Measurements from ENCODE around the gene BIVM. TPM values are rescaled to one million over a fixed set of nuclear protein-coding genes. Genes with fewer than 3 reads are reported as not detected.

Gene BIVM
- total and polyA plus RNA-seq, 2 of the 4 experiments (the other 2 are of a cell fraction) = 7.2 to 12.2 TPM

DNA sequence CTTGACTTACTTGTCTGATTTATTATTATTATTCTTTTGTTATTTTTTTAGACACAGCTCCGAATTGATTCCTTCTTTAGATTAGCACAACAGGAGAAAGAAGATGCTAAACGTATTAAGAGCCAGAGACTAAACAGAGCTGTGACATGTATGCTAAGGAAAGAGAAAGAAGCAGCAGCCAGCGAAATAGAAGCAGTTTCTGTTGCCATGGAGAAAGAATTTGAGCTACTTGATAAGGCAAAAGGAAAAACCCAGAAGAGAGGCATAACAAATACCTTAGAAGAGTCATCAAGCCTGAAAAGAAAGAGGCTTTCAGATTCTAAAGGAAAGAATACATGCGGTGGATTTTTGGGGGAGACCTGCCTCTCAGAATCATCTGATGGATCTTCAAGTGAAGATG lies 76.3 kb downstream of the BIVM start:
- Histone ChIP-seq H4K5ac (ENCODE audit: low read depth, low read length) (no peak overlapping the region), H3K4me3 (ENCODE audit: insufficient read depth, low read depth, low read length) (no peak overlapping the region), H3K4me2 (ENCODE audit: low read depth, low read length) (no peak overlapping the region), H3K56ac (ENCODE audit: extremely low read depth, insufficient read depth, low read length) (no peak overlapping the region), H3K9ac (ENCODE audit: low read depth, low read length) (no peak overlapping the region), H2BK20ac (ENCODE audit: low read depth, low read length) (no peak overlapping the region), H2AK9ac (replicated peaks; ENCODE audit: low read depth, low read length, poor library complexity) (no peak overlapping the region), H4K20me1 (ENCODE audit: insufficient read depth, low read length) (peaks cover 8% of the 10 kb centered on the region; the same call in 1 of the 2 replicates), H3K23ac (ENCODE audit: low read depth, low read length) (no peak overlapping the region), H3K27me3 (ENCODE audit: control insufficient read depth, insufficient read depth, low read length) (no peaks in the 10 kb centered on the region), H3K79me1 (ENCODE audit: low read depth in 1 of 2, low read length in 2 of 2) (peaks cover 0 to 6% of the 10 kb centered on the region in 2 experiments; a peak in 2 of 4 replicates), H2BK15ac (ENCODE audit: low read depth, low read length) (no peak overlapping the region), H3K36me3 (ENCODE audit: control insufficient read depth, insufficient read depth, low read length) (peaks cover 19% of the 10 kb centered on the region), H2BK5ac (ENCODE audit: low read depth, low read length, poor library complexity, severe bottlenecking) (no peak overlapping the region), H2BK120ac (ENCODE audit: low read depth, low read length) (no peak overlapping the region), H3K27ac (ENCODE audit: insufficient read depth, low read length) (no peak overlapping the region), H4K91ac (ENCODE audit: insufficient read depth, low read depth, low read length) (no peak overlapping the region), H3K18ac (ENCODE audit: low read depth, low read length) (no peak overlapping the region), H2AK5ac (ENCODE audit: low read depth, low read length) (no peak overlapping the region), H3K9me1 (ENCODE audit: insufficient read depth, low read length) (no peaks in the 10 kb centered on the region; the same call in 1 of the 2 replicates), H4K8ac (ENCODE audit: low read depth in 2 of 2, low read length in 2 of 2) (no peak overlapping the region), H3K14ac (replicated peaks; ENCODE audit: low read depth, low read length) (no peak overlapping the region), H2AFZ (replicated peaks; ENCODE audit: low read length, poor library complexity) (no peak overlapping the region), H3K9me3 (ENCODE audit: control insufficient read depth, insufficient read depth, low read length) (no peaks in the 10 kb centered on the region), H3K4me1 (ENCODE audit: control insufficient read depth, insufficient read depth, low read length) (peaks cover 7% of the 10 kb centered on the region), H3K4ac (ENCODE audit: low read depth, low read length) (no peak overlapping the region)
- intact Hi-C loops (cut with micrococcal nuclease) = no loop called here
- POLR2A ChIA-PET (ENCODE audit: unreplicated experiment) = no interaction called here
- dilution Hi-C loops (cut with HindIII; ENCODE audit: low sequenced_read_pairs, unreplicated experiment) = no loop called here
- no peak for ATAC-seq (ENCODE audit: low read depth)
- CTCF ChIA-PET = no interaction called here
- in situ Hi-C loops (cut with MboI; ENCODE audit: low sequenced_read_pairs) = no loop called here
- WGBS, 2 experiments (ENCODE audit: extremely low coverage in 2 of 2, insufficient read length in 1 of 2) = no CpG with 5 or more reads among the region's 4 CpGs
- TSS peak; percentile 94 for BruUV-seq (replicated peaks)
- TF ChIP-seq POLR2A (IDR thresholded peaks at IDR 0.05; ENCODE audit: low read depth, low read length) = no peak
- TF ChIP-seq, protein P1, sequence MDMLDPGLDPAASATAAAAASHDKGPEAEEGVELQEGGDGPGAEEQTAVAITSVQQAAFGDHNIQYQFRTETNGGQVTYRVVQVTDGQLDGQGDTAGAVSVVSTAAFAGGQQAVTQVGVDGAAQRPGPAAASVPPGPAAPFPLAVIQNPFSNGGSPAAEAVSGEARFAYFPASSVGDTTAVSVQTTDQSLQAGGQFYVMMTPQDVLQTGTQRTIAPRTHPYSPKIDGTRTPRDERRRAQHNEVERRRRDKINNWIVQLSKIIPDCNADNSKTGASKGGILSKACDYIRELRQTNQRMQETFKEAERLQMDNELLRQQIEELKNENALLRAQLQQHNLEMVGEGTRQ (IDR thresholded peaks at IDR 0.05; ENCODE audit: low read depth, low read length) = no peak
- TF ChIP-seq, protein P2, sequence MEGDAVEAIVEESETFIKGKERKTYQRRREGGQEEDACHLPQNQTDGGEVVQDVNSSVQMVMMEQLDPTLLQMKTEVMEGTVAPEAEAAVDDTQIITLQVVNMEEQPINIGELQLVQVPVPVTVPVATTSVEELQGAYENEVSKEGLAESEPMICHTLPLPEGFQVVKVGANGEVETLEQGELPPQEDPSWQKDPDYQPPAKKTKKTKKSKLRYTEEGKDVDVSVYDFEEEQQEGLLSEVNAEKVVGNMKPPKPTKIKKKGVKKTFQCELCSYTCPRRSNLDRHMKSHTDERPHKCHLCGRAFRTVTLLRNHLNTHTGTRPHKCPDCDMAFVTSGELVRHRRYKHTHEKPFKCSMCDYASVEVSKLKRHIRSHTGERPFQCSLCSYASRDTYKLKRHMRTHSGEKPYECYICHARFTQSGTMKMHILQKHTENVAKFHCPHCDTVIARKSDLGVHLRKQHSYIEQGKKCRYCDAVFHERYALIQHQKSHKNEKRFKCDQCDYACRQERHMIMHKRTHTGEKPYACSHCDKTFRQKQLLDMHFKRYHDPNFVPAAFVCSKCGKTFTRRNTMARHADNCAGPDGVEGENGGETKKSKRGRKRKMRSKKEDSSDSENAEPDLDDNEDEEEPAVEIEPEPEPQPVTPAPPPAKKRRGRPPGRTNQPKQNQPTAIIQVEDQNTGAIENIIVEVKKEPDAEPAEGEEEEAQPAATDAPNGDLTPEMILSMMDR (conservative IDR thresholded peaks at IDR 0.05; ENCODE audit: low read depth, low read length) = no peak
- TF ChIP-seq SMC3 (IDR thresholded peaks at IDR 0.05; ENCODE audit: low read depth, low read length) = no peak
- TF ChIP-seq RAD21 (IDR thresholded peaks at IDR 0.05; ENCODE audit: low read length) = no peak
- no peak for TF ChIP-seq MAFK (IDR thresholded peaks at IDR 0.05; ENCODE audit: low read depth, low read length)
- TF ChIP-seq RCOR1 (IDR thresholded peaks at IDR 0.05; ENCODE audit: insufficient replicate concordance, low read length) = no peak
- no peak for TF ChIP-seq MXI1 (IDR thresholded peaks at IDR 0.05; ENCODE audit: borderline replicate concordance, low read depth, low read length)
- TF ChIP-seq, protein P3, sequence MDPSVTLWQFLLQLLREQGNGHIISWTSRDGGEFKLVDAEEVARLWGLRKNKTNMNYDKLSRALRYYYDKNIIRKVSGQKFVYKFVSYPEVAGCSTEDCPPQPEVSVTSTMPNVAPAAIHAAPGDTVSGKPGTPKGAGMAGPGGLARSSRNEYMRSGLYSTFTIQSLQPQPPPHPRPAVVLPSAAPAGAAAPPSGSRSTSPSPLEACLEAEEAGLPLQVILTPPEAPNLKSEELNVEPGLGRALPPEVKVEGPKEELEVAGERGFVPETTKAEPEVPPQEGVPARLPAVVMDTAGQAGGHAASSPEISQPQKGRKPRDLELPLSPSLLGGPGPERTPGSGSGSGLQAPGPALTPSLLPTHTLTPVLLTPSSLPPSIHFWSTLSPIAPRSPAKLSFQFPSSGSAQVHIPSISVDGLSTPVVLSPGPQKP (IDR thresholded peaks at IDR 0.05; ENCODE audit: borderline replicate concordance, low read depth, low read length) = no peak
- TF ChIP-seq NFE2L2 (IDR thresholded peaks at IDR 0.05; ENCODE audit: low read depth, low read length) = no peak
- TF ChIP-seq FOS (IDR thresholded peaks at IDR 0.05; ENCODE audit: low read depth, low read length) = no peak
- no peak for TF ChIP-seq CEBPB (IDR thresholded peaks at IDR 0.05; ENCODE audit: low read depth, low read length)
- TF ChIP-seq BHLHE40 (IDR thresholded peaks at IDR 0.05; ENCODE audit: low read depth, low read length) = no peak
- TF ChIP-seq MAZ (IDR thresholded peaks at IDR 0.05; ENCODE audit: borderline replicate concordance, low read depth, low read length) = no peak
- TF ChIP-seq CHD1 (IDR thresholded peaks at IDR 0.05; ENCODE audit: low read depth, low read length) = no peak
- TF ChIP-seq RFX5 (IDR thresholded peaks at IDR 0.05; ENCODE audit: low read depth, low read length) = no peak
- DNase-seq = no peak
